Measurements from ENCODE around the gene AKIP1. TPM values are rescaled to one million over a fixed set of nuclear protein-coding genes. Genes with fewer than 3 reads are reported as not detected.

The AKIP1 gene
- total RNA-seq, 4 donors from 2014 or later, result 2.6 to 32.7 (median 14.6) TPM

GRCh38 chr11:8928981-8929615, 18.1 kb downstream of the AKIP1 start:
- TF ChIP-seq CTCF (IDR thresholded peaks at IDR 0.05), result no peak
- TF ChIP-seq POLR2A (IDR thresholded peaks at IDR 0.05), result no peak
- no peaks in the 10 kb centered on the region for H3K36me3 ChIP-seq
- H3K27ac ChIP-seq, result no peak overlapping the region
- intact Hi-C loops (cut with DNase I; ENCODE audit: low total_unique reads), result no loop called here
- H3K27me3 ChIP-seq, result no peaks in the 10 kb centered on the region
- no peak overlapping the region for H3K4me3 ChIP-seq
- DNase-seq, result no peak
- no peaks in the 10 kb centered on the region for H3K4me1 ChIP-seq
- no peaks in the 10 kb centered on the region for H3K9me3 ChIP-seq

GRCh38 chr11:8930456-8931175, 19.6 kb downstream of the AKIP1 start:
- no peak for TF ChIP-seq CTCF (IDR thresholded peaks at IDR 0.05)
- TF ChIP-seq POLR2A (IDR thresholded peaks at IDR 0.05), result no peak
- no peak for DNase-seq
- Histone ChIP-seq H3K36me3 (no peaks in the 10 kb centered on the region), H3K9me3 (no peaks in the 10 kb centered on the region), H3K27me3 (no peaks in the 10 kb centered on the region), H3K4me3 (no peak overlapping the region), H3K27ac (no peak overlapping the region), H3K4me1 (no peaks in the 10 kb centered on the region)
- intact Hi-C loops (cut with DNase I; ENCODE audit: low total_unique reads), result no loop called here

- Histone ChIP-seq H3K9me3 (no peaks in the 10 kb centered on the region), H3K4me1 (no peaks in the 10 kb centered on the region), H3K27ac (no peak within 1 kb of the TSS), H3K27me3 (no peaks in the 10 kb centered on the region), H3K4me3 (no peak within 1 kb of the TSS), H3K36me3 (no peaks in the 10 kb centered on the region)
- no peak for DNase-seq
- intact Hi-C loops (cut with DNase I; ENCODE audit: low total_unique reads), result no loop called here
- TF ChIP-seq CTCF (IDR thresholded peaks at IDR 0.05) (no peak), POLR2A (IDR thresholded peaks at IDR 0.05) (no peak)
Measured at GRCh38 chr11:8932564-8933180, 21.7 kb downstream of the AKIP1 start, which contains the start of gene C11orf16. Gene C11orf16, minus strand, starts transcription at chr11:8932947. Its CDS starts 639 bp downstream, at chr11:8932308.

- Histone ChIP-seq H3K9me3 (no peaks in the 10 kb centered on the region), H3K36me3 (no peaks in the 10 kb centered on the region), H3K27me3 (no peaks in the 10 kb centered on the region), H3K4me1 (no peaks in the 10 kb centered on the region), H3K27ac (no peak overlapping the region), H3K4me3 (no peak overlapping the region)
- TF ChIP-seq CTCF (IDR thresholded peaks at IDR 0.05), result no peak
- no peak for TF ChIP-seq POLR2A (IDR thresholded peaks at IDR 0.05)
- intact Hi-C loops (cut with DNase I; ENCODE audit: low total_unique reads), result no loop called here
- no peak for DNase-seq
Measured at GRCh38 chr11:8933931-8934330, 22.9 kb downstream of the AKIP1 start.
